ENCODE measurements around the gene RASGRP3.

The RASGRP3 gene

GRCh38 chr2:33496726-33497125, 20.3 kb downstream of the RASGRP3 start:
- no peak overlapping the region for H3K4me3 ChIP-seq (replicated peaks; ENCODE audit: insufficient read depth, low read length)
- no peak for DNase-seq (ENCODE audit: low read depth in 1 of 2, low spot score in 1 of 2)
- no peaks in the 10 kb centered on the region for H3K27me3 ChIP-seq (ENCODE audit: insufficient read depth, poor library complexity, severe bottlenecking)
- TF ChIP-seq POLR2AphosphoS5 (IDR thresholded peaks at IDR 0.05; ENCODE audit: low read depth) (no peak), GABPA (IDR thresholded peaks at IDR 0.05; ENCODE audit: low read depth) (no peak), SPI1 (IDR thresholded peaks at IDR 0.05; ENCODE audit: borderline replicate concordance, low read depth) (no peak)
- TF ChIP-seq, protein P1, sequence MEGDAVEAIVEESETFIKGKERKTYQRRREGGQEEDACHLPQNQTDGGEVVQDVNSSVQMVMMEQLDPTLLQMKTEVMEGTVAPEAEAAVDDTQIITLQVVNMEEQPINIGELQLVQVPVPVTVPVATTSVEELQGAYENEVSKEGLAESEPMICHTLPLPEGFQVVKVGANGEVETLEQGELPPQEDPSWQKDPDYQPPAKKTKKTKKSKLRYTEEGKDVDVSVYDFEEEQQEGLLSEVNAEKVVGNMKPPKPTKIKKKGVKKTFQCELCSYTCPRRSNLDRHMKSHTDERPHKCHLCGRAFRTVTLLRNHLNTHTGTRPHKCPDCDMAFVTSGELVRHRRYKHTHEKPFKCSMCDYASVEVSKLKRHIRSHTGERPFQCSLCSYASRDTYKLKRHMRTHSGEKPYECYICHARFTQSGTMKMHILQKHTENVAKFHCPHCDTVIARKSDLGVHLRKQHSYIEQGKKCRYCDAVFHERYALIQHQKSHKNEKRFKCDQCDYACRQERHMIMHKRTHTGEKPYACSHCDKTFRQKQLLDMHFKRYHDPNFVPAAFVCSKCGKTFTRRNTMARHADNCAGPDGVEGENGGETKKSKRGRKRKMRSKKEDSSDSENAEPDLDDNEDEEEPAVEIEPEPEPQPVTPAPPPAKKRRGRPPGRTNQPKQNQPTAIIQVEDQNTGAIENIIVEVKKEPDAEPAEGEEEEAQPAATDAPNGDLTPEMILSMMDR (IDR thresholded peaks at IDR 0.05; ENCODE audit: insufficient read depth, low read length), result no peak
- TF ChIP-seq, protein P2, sequence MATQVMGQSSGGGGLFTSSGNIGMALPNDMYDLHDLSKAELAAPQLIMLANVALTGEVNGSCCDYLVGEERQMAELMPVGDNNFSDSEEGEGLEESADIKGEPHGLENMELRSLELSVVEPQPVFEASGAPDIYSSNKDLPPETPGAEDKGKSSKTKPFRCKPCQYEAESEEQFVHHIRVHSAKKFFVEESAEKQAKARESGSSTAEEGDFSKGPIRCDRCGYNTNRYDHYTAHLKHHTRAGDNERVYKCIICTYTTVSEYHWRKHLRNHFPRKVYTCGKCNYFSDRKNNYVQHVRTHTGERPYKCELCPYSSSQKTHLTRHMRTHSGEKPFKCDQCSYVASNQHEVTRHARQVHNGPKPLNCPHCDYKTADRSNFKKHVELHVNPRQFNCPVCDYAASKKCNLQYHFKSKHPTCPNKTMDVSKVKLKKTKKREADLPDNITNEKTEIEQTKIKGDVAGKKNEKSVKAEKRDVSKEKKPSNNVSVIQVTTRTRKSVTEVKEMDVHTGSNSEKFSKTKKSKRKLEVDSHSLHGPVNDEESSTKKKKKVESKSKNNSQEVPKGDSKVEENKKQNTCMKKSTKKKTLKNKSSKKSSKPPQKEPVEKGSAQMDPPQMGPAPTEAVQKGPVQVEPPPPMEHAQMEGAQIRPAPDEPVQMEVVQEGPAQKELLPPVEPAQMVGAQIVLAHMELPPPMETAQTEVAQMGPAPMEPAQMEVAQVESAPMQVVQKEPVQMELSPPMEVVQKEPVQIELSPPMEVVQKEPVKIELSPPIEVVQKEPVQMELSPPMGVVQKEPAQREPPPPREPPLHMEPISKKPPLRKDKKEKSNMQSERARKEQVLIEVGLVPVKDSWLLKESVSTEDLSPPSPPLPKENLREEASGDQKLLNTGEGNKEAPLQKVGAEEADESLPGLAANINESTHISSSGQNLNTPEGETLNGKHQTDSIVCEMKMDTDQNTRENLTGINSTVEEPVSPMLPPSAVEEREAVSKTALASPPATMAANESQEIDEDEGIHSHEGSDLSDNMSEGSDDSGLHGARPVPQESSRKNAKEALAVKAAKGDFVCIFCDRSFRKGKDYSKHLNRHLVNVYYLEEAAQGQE (IDR thresholded peaks at IDR 0.05; ENCODE audit: insufficient replicate concordance, low read depth), result no peak
- H3K27ac ChIP-seq (replicated peaks), result peak overlapping the region; percentile 55

DNA sequence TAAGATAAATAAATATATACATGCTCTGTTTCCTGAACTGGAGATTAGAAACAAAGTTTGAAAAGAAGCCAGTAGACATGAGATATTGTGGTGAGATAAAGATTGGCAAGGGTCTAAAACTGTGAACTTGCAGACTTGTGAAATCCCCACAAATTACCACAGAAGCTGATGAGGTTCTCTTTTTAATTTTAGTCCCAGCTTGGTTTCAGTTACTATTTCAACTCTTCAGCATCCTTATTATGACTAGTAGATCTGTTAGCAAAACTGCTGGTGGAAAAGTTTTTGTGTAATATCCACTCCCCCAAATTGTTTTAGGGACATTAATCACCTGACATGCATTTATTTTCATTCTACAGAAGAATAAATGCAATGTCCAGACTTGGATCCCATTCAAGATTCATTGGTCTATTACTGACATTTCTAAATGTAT, 20.8 kb downstream of the RASGRP3 start:
- no peaks in the 10 kb centered on the region for H3K27me3 ChIP-seq (ENCODE audit: insufficient read depth, poor library complexity, severe bottlenecking)
- TF ChIP-seq, protein P2 (IDR thresholded peaks at IDR 0.05; ENCODE audit: insufficient replicate concordance, low read depth), result no peak
- TF ChIP-seq, protein P1 (IDR thresholded peaks at IDR 0.05; ENCODE audit: insufficient read depth, low read length), result no peak
- 0 out of 2 replicates have a peak, but pooled peaks have one; percentile 37 for TF ChIP-seq GABPA (IDR thresholded peaks at IDR 0.05; ENCODE audit: low read depth)
- TF ChIP-seq SPI1 (IDR thresholded peaks at IDR 0.05; ENCODE audit: borderline replicate concordance, low read depth), result peak; percentile 13; the same call in 1 of the 2 replicates
- peak; percentile 33; the same call in 1 of the 2 replicates for TF ChIP-seq POLR2AphosphoS5 (IDR thresholded peaks at IDR 0.05; ENCODE audit: low read depth)
- peak; percentile 56 to 74 for DNase-seq (ENCODE audit: low read depth in 1 of 2, low spot score in 1 of 2)
- H3K4me3 ChIP-seq (replicated peaks; ENCODE audit: insufficient read depth, low read length), result no peak overlapping the region
- peak overlapping the region; percentile 55 for H3K27ac ChIP-seq (replicated peaks)

DNA sequence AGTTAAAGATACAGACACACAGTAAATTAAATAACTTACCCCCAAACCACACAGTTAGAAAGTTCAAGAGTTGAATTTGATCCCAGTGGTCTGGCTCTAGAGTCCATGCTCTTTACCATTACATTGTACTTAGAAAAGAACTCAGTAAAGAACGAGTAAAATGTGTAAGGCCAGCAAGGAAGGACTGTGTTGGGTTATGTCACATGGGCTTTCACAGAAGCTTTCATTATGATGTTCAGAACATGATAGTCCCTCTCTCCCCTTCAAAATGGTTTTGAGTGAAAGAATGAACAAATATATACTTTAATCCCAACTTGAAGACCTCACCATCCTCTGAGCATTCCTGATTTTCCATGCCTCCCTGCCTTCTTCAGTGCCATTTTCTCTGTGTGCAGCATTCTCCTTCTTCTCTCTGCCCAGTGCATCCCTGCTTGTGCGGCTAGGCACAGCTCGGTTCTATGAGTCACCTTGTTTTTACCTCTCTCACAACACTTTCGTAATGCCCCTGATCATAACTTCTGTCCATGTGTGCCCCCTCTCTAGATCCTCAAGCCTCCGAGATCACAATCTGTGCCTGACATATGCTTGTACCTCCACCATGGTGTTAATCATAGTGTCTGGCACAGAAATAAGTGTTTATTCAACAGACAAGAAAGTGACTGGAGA, 22.0 kb downstream of the RASGRP3 start:
- peak overlapping the region; percentile 55 for H3K27ac ChIP-seq (replicated peaks)
- DNase-seq (ENCODE audit: low read depth in 1 of 2, low spot score in 1 of 2), result no peak
- H3K4me3 ChIP-seq (replicated peaks; ENCODE audit: insufficient read depth, low read length), result no peak overlapping the region

More for the DNA sequence above, 22.0 kb downstream of the RASGRP3 start:
- no peaks in the 10 kb centered on the region for H3K27me3 ChIP-seq (ENCODE audit: insufficient read depth, poor library complexity, severe bottlenecking)
- TF ChIP-seq, protein P1 (IDR thresholded peaks at IDR 0.05; ENCODE audit: insufficient read depth, low read length), result no peak
- TF ChIP-seq SPI1 (IDR thresholded peaks at IDR 0.05; ENCODE audit: borderline replicate concordance, low read depth) (no peak), POLR2AphosphoS5 (IDR thresholded peaks at IDR 0.05; ENCODE audit: low read depth) (no peak), GABPA (IDR thresholded peaks at IDR 0.05; ENCODE audit: low read depth) (no peak)
- TF ChIP-seq, protein P2 (IDR thresholded peaks at IDR 0.05; ENCODE audit: insufficient replicate concordance, low read depth), result no peak
